Choroid plexus epithelial cell (primary cell): ENCODE results near the gene PTH.
A peak's percentile ranks its signal among the peaks of the same experiment; 100 is the strongest.

ENCODE experiments used
- DNase-seq: peaks from one replicate; pipeline ENCODE4 v3.0.0-alpha.2; 2010; ENCODE audit warnings: low read depth
- H3K4me3 ChIP-seq: 2 replicates; pipeline ENCODE4 v1.5.1; 2011; ENCODE audit warnings: low read depth, mild to moderate bottlenecking, control low read depth, low read length, moderate library complexity
- TF ChIP-seq, protein P1 (sequence below): conservative IDR thresholded peaks from 2 replicates; pipeline ENCODE4 v1.5.1; 2011; ENCODE audit warnings: low read depth, mild to moderate bottlenecking, control low read depth, inconsistent platforms, low read length, moderate library complexity

PTH gene

DNA sequence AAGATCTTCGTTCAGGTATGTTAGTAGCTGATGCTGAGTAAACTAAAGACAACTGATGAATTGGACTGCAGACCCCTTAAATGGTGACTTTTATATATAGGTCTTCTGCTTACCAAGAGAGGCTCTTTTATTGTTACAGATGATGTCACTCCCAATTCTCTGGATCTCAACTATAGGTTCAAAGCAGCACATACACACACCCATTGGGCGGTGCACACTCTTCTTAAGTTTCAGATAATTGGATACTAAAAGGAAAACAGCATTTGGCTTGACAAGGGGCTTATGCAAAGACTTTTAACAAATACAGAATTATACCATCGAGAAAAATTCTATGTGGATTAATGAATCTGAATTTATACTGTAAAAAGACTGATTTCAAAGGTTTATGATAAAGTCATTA lies at the start of gene PTH:
PTH (minus strand) TSS at position 69 of the 400 bp plus-strand sequence. CDS start 3,142 bp downstream, outside the sequence.
- TF ChIP-seq, protein P1, sequence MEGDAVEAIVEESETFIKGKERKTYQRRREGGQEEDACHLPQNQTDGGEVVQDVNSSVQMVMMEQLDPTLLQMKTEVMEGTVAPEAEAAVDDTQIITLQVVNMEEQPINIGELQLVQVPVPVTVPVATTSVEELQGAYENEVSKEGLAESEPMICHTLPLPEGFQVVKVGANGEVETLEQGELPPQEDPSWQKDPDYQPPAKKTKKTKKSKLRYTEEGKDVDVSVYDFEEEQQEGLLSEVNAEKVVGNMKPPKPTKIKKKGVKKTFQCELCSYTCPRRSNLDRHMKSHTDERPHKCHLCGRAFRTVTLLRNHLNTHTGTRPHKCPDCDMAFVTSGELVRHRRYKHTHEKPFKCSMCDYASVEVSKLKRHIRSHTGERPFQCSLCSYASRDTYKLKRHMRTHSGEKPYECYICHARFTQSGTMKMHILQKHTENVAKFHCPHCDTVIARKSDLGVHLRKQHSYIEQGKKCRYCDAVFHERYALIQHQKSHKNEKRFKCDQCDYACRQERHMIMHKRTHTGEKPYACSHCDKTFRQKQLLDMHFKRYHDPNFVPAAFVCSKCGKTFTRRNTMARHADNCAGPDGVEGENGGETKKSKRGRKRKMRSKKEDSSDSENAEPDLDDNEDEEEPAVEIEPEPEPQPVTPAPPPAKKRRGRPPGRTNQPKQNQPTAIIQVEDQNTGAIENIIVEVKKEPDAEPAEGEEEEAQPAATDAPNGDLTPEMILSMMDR: no peak
- no peak within 1 kb of the TSS for H3K4me3 ChIP-seq
- no peak for DNase-seq

DNA sequence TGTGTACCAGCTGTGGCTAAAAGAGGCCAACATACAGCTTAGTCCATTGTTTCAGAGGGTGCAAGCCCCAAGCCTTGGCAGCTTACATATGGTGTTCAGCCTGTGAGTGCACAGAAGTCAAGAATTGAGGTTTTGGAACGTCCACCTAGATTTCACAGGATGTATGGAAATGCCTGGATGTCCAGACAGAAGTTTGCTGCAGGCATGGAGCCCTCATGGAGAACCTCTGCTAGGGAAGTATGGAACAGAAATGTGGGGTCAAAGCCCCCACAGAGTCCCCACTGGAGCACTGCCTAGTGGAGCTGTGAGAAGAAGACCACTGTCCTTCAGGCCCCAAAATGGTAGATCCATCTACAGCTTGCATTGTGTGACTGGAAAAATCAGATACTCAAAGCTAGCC lies 42.2 kb upstream of the PTH start:
- TF ChIP-seq, protein P1: no peak
- DNase-seq: no peak

GRCh38 chr11:13535819-13536218 lies 40.0 kb upstream of the PTH start:
- no peak overlapping the region for H3K4me3 ChIP-seq
- peak; percentile 5 for DNase-seq
- TF ChIP-seq, protein P1: no peak

More for the DNA sequence above, 42.2 kb upstream of the PTH start:
- H3K4me3 ChIP-seq: no peak overlapping the region

DNA sequence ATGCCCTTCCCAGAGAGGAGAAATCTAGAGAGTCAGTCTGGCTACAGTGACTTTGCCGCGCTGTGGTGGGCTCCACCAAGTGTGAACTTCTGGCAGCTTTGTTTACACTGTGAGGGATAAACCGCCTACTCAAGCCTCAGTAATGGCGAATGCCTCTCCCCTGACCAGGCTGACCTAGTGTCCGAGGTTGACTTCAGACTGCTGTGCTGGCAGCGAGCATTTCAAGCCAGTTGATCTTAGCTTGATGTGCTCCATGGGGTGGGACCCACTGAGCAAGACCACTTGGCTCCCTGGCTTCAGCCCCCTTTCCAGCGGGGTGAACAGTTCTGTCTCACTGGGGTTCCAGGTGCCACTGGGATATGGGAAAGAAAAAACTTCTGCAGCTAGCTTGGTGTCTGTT lies 38.6 kb upstream of the PTH start:
- DNase-seq: no peak
- no peak overlapping the region for H3K4me3 ChIP-seq
- TF ChIP-seq, protein P1: no peak

- H3K4me3 ChIP-seq: no peak overlapping the region
- no peak for DNase-seq
- TF ChIP-seq, protein P1: no peak
Observed at GRCh38 chr11:13525257-13525656, 29.5 kb upstream of the PTH start.

DNA sequence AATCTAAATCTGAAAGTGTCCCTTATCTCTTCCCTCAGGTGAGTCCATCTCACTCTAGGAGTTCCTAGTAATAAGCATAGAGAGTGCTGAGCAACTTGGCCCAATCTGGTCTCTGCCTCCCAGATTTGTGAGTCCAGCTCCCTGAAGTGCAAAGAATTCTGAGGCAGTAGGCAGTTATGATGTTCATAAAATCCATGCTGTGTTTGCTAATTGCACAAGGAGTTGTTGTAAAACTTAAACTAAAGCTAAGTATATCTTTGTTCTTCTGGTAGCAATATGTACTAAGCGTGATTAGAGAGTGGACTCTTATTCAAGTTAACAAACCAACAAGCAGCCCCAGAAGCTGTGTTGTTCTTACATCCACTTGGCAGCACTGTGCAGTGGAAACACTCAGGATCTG lies 7.6 kb upstream of the PTH start:
- H3K4me3 ChIP-seq: no peak overlapping the region
- DNase-seq: no peak
- TF ChIP-seq, protein P1: no peak

DNA sequence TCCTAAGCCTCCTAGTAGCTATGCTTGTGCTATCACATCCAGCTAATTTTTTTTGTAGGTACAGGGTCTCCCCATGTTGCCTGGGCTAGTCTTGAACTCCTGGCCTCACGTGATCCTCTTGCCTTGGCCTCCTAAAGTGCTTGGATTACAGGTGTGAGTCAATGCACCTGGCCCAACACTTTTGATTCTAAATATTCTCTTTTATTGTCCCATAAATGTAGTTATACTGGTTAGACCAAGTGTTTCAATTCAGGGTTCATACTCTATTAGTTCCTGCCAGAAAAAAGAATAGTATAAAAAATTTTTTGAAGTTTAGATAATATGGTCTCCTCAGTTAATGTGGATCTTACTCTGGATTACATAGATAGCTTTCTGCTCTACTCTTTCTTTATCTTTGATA lies 6.7 kb upstream of the PTH start:
- TF ChIP-seq, protein P1: no peak
- DNase-seq: no peak
- no peak overlapping the region for H3K4me3 ChIP-seq
